Stimulated activated CD4-positive, alpha-beta T cell treated with anti-CD3 and anti-CD28 coated beads, Interleukin-4, amount 100 ng/mL, for 48 hours (primary cell): Measurements from ENCODE around the gene CAMP.
"Not testable (repeated sequence)": the region's sequence is repeated elsewhere in the genome, so short reads cannot be mapped to it uniquely, and the experiment has no call there.

Experiments
- DNase-seq, 2 donors: peaks; one replicate each; pipeline ENCODE4 v3.0.0-alpha.2; 2020; ENCODE audit warnings: low read depth in 2 of 2

CAMP gene

GRCh38 chr3:48222616-48223513 lies at the start of gene CAMP:
TSS of gene CAMP (plus strand) at chr3:48223495. CDS start at chr3:48223512, 17 bp downstream.
- DNase-seq: no peak

GRCh38 chr3:48178072-48178471 lies 45.2 kb upstream of the CAMP start:
- no peak for DNase-seq

- no peak for DNase-seq
These were observed 43.3 kb upstream of the CAMP start for GRCh38 chr3:48180021-48180420.

GRCh38 chr3:48180531-48181253 lies 42.6 kb upstream of the CAMP start:
- no peak for DNase-seq

- DNase-seq: no peak
These were observed 39.0 kb upstream of the CAMP start for GRCh38 chr3:48184299-48184698.

GRCh38 chr3:48185129-48185528 lies 38.2 kb upstream of the CAMP start:
- DNase-seq: no peak

GRCh38 chr3:48186631-48187300 lies 36.5 kb upstream of the CAMP start:
- DNase-seq: no peak

GRCh38 chr3:48187301-48187578 lies 36.1 kb upstream of the CAMP start:
- no peak for DNase-seq

GRCh38 chr3:48187579-48188265 lies 35.6 kb upstream of the CAMP start:
- DNase-seq: peak; percentile 25 to 34

- peak; percentile 84 to 95 for DNase-seq
These were observed 34.8 kb upstream of the CAMP start, which contains the start of gene CDC25A for GRCh38 chr3:48188266-48189201. TSS of gene CDC25A (minus strand) at chr3:48188417. CDS start at chr3:48187947, 470 bp downstream.

- no peak for DNase-seq
These were observed 34.0 kb upstream of the CAMP start for GRCh38 chr3:48189321-48189720.

- no peak for DNase-seq
These were observed 32.4 kb upstream of the CAMP start for GRCh38 chr3:48190911-48191310.

GRCh38 chr3:48194446-48195071 lies 28.7 kb upstream of the CAMP start:
- DNase-seq: peak; percentile 15 to 17

- DNase-seq: no peak
These were observed 26.7 kb upstream of the CAMP start for GRCh38 chr3:48196611-48197010.

GRCh38 chr3:48199117-48199516 lies 24.2 kb upstream of the CAMP start:
- no peak for DNase-seq

- DNase-seq: no peak
These were observed 20.7 kb upstream of the CAMP start for GRCh38 chr3:48202632-48203031.

GRCh38 chr3:48208076-48208475 lies 15.2 kb upstream of the CAMP start:
- no peak for DNase-seq

- DNase-seq: no peak
These were observed 13.8 kb upstream of the CAMP start for GRCh38 chr3:48209445-48209844.

GRCh38 chr3:48210534-48210933 lies 12.8 kb upstream of the CAMP start:
- DNase-seq: not testable (repeated sequence)

GRCh38 chr3:48211776-48212175 lies 11.5 kb upstream of the CAMP start:
- not testable (repeated sequence) for DNase-seq
